SHP77 treated with DMSO at 0.1 percent for 48 hours (cell line): ENCODE data around the gene STX12.
"Not testable (repeated sequence)": the region's sequence is repeated elsewhere in the genome, so short reads cannot be mapped to it uniquely, and the experiment has no call there.

ENCODE experiments used
- DNase-seq: peaks from one replicate; lab custom pipeline; 2025; lab: John Stamatoyannopoulos, UW

STX12 gene

DNA sequence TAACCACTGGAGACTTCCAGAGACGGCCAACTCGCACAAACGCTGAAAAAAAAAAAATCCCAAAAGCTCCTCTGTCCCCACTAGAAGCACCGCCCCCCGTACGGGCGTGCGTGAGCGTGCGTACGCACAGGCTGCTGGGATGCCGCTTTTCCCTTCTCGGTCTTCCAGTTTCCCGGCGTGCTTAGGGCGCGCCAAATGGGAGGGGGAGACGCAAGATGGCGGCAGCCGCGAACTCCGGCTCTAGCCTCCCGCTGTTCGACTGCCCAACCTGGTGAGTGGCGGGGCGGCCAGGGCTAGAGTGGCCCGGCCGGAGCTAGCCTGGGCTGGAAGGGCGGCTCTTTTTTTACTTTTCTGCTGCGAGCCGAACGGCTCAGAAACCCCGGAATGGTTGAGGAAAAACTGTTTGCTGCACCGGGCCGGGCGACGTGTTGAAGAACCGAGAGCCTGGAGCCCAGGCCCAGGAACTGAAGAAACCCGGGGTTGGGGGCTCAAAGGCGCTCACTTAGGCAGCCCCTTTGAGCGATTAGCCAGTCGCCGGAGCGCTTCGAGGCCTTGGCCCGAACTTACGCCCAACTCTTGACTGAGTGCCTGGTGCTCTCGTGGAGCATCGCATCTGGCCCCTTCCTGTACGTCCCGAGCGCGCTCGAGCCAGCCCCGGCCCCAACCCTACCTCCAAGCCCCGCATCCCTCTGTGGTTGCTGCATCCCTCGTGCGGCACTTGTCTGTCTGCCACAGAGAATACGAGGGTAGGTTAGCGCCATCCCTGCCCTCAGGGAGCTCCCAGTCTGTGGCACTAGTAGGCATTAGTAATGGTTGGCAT is 57.8 kb downstream of the STX12 start, which contains the start of gene PPP1R8:
PPP1R8 (plus strand) TSS at position 162 of the 820 bp plus-strand sequence; CDS start at position 216, 54 bp downstream.
- peak; percentile 90 for DNase-seq

DNA sequence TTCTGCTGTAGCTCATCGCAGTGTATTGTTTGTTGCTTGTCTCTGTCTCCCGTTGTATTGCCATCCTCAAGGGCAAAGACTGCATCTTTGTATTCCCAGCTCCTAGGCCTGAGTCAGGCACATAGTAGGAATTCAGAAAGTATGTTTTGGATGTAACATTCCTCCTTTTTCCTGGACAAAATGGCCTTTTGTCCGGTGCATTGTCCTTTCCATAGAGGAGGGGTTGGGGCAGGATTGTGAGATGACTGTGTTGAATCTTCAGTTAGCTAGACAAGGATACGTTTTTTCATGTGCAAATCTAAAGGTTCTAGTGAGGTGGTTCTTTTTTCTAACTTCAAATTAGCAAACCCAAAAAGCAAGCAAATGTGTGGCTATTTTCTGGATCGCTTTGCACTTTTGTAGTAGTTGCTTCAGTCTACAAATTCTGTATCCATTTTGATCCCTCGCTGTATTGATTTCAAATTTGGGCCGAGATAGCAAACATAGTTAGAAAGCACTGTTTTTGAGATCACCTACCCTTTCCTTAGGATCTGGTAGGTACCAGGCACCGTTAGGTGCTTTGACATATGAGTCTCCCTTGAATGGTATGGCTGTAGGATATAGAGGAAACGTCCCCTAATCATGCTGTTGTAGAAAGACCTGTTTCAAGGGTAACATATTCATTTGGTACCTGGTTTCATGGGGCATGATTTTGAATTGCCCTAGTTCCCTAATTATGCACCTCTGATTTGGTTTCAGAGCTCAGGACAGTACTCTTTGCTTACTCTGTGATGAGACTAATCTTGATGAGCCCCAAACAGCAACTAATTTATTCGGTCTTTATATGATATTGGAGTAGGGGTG is 58.8 kb downstream of the STX12 start:
- no peak for DNase-seq

- no peak for DNase-seq
These were observed 59.7 kb downstream of the STX12 start for GRCh38 chr1:27832762-27833161.

GRCh38 chr1:27833470-27833869 is 60.5 kb downstream of the STX12 start:
- no peak for DNase-seq

GRCh38 chr1:27835046-27835445 is 62.0 kb downstream of the STX12 start:
- DNase-seq: no peak

- DNase-seq: no peak
These were observed 62.5 kb downstream of the STX12 start for GRCh38 chr1:27835501-27835900.

DNA sequence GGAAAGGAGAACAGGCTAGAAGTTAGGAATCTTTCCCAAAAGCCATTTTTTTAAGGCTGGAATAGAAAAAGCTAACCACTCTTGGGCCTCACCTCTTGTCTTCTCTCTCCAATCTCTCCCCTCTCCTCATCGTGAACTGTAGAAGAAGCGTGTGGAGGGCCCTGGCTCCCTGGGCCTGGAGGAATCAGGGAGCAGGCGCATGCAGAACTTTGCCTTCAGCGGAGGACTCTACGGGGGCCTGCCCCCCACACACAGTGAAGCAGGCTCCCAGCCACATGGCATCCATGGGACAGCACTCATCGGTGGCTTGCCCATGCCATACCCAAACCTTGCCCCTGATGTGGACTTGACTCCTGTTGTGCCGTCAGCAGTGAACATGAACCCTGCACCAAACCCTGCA is 76.9 kb downstream of the STX12 start:
- no peak for DNase-seq

- no peak for DNase-seq
These were observed 82.1 kb downstream of the STX12 start for GRCh38 chr1:27855085-27855484.

DNA sequence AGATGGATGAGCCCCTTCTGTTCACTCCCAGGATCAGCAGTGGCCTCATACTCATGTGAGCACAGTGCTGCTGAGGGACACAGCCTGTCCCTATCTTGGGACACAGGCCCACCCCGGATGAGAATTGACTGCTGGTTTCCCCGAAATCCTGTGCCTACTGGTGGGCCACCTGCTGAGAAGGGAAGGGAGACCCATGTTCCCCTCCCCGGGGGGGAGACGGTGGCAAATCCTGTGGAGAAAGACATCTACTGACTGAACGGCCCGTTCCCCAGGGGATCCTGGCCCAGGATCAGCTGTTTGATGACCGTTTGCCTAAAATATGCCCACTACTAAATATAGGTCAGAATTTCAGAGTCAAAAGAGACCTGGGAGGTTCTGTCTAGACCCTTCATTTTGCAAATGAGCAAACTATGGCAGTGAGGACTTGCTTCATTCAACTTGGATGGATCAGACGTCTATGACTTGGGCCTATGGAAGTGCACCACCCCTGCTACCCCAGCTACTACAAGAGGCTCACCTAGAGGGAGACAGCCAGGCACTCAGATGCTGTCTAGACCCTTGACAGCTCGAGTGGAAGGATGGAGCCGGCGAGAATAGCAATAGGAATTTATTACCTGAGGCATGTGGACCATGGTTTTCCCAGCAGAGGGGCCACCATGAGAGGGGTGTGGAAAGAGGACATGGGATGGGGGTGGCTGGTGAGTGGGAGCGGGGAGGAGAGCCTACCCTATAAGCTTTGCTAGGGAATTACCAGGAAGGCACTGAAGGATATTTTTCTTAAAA is 83.7 kb downstream of the STX12 start:
- no peak for DNase-seq

- DNase-seq: not testable (repeated sequence)
These were observed 84.5 kb downstream of the STX12 start for GRCh38 chr1:27857552-27857951.

- DNase-seq: peak; percentile 66
These were observed 85.3 kb downstream of the STX12 start for GRCh38 chr1:27858072-27858948.

DNA sequence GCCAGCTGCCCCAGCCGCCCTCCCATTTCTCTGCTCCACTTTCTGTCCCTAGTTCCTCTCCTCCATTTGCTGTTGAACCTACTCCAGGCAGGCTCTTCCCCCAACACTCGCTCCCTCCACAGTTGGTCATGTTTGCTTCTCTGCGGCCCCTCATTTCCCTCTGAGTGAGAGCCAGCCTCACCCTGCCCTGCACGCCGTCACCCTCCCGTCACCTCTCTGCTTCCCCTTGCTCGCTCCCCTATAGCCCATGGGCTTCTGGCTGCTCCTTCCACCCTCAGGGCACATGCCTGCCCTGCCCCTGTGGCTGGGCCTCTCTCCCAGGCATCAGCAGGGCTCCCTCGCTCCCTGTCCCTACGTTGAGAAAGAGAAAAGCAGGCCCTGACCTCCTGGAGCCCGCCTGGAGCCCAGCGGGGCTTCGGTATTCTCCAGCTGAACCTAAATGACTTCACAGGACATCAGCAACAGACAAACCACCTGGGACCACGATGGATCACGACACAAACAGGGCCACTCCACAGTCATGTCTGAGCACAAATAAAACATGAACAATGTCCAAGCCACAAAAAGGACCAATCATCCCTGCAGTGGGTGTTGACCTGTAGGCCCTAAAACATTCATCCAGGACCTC is 86.0 kb downstream of the STX12 start:
- DNase-seq: no peak

DNA sequence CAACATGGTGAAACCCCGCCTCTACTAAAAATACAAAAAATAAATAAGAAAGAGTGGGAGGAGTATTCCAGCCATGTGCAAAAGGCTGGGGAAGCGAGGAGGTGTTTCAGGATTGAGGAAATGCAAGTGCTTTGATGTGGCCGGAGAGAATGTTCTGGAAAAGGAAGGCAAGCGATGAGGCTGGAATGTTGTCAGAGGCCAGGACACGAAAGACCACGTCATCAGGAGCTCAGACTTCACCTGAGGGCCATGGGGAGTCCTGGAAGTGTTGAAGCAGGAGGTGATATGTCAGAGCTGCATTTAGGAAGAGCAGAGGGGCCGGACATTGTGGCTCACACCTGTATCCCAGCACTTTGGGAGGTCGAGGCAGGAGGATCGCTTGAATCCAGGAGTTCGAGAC is 88.4 kb downstream of the STX12 start:
- DNase-seq: no peak

DNA sequence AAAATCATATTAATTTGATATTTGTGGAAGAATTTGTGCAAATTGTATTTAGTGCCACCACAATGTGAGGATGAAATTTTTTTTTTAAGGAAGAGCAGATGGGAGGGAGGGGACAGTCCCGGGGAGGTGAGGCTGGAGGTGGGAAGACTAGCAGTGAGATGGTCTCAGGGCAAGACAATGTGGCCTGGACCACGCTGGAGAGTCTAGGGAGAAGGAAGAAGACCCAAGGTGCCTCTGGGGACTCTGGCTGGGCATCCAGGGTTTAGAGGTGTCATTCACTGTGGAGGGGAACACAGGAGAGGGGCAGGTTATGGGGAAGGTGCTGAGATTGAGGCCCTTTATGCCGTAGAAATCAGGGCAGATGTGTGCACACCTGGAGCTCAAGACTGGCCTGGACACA is 89.0 kb downstream of the STX12 start:
- no peak for DNase-seq

GRCh38 chr1:27862671-27863537 is 89.9 kb downstream of the STX12 start:
- DNase-seq: no peak

- no peak for DNase-seq
These were observed 90.5 kb downstream of the STX12 start for GRCh38 chr1:27863538-27863915.

DNA sequence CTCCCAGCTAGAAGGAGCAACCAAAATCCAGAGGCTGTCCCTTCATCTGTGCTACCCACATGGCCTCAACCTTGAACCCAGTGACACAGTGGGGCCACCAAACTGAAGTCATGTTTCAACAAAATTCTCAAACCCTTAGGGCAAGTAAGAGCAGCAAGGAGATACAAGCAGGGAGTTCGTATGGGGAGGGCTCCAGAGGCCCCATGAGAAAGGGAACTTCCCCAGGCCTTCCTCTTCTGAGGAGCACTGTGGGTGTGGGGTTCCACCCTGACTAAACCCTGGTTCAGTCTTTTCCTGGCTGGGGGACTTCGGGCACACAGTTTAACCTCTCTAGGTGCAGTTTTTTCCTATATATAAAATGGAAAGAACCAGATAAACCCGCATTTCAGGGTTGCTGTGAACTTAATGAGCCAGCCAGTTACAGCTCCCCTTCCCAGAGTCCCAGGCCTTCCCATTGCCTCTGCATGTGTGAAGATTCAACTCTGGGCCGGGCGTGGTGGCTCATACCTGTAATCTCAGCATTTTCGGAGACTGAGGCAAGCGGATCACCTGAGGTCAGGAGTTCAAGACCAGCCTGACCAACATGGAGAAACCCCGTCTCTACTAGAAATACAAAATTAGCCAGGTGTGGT is 91.4 kb downstream of the STX12 start:
- no peak for DNase-seq

- DNase-seq: no peak
These were observed 92.8 kb downstream of the STX12 start for GRCh38 chr1:27865821-27866220.

GRCh38 chr1:27868556-27868931 is 95.5 kb downstream of the STX12 start:
- no peak for DNase-seq
